M059J (cell line): ENCODE results near the gene ZNF562. TPM values are rescaled to one million over a fixed set of nuclear protein-coding genes. Genes with fewer than 3 reads are reported as not detected.

ENCODE experiments used
- DNase-seq: peaks from one replicate; pipeline ENCODE4 v3.0.0-alpha.2; 2012; ENCODE audit warnings: low read depth
- total RNA-seq: library from RNA; depleted of rRNA; stranded (reverse); fragments of >200 nt; shearing (Covaris generic); gene quantifications from 2 replicates; pipeline ENCODE4 v1.2.3, GENCODE V29; 2014; rRNA removed

ZNF562 gene
- total RNA-seq, 1 experiment from 2014 or later: 27.4 TPM

- no peak for DNase-seq
These were observed 30.4 kb downstream of the ZNF562 start for GRCh38 chr19:9644472-9644871.

- DNase-seq: no peak
These were observed 33.1 kb downstream of the ZNF562 start for GRCh38 chr19:9641810-9642209.

- DNase-seq: no peak
These were observed 33.9 kb downstream of the ZNF562 start for GRCh38 chr19:9640956-9641355.

GRCh38 chr19:9636018-9636417 lies 38.9 kb downstream of the ZNF562 start:
- no peak for DNase-seq

- no peak for DNase-seq
These were observed 47.0 kb downstream of the ZNF562 start for GRCh38 chr19:9627856-9628255.

GRCh38 chr19:9622531-9622930 lies 52.4 kb downstream of the ZNF562 start:
- DNase-seq: no peak

GRCh38 chr19:9621156-9622037 lies 53.5 kb downstream of the ZNF562 start, which contains the start of gene ZNF561:
Gene ZNF561 (minus strand): TSS chr19:9621232. CDS start chr19:9619456, 1,776 bp downstream.
- DNase-seq: peak; percentile 83

GRCh38 chr19:9620842-9621155 lies 54.1 kb downstream of the ZNF562 start:
- DNase-seq: no peak

- DNase-seq: no peak
These were observed 59.1 kb downstream of the ZNF562 start for GRCh38 chr19:9615844-9616243.

- DNase-seq: no peak
These were observed 64.3 kb downstream of the ZNF562 start for GRCh38 chr19:9610484-9611113.

- DNase-seq: no peak
These were observed 66.0 kb downstream of the ZNF562 start for GRCh38 chr19:9608912-9609311.

- peak; percentile 96 for DNase-seq
These were observed 77.9 kb downstream of the ZNF562 start for GRCh38 chr19:9597027-9597426.

Other genes starting within 250 kb of the ZNF562 start
- 16.0 and 17.2 TPM in 2 replicates for gene ZNF266, start 239.5 kb downstream of the ZNF562 start, total RNA-seq
- gene ZNF560, start 176.5 kb downstream of the ZNF562 start, total RNA-seq: 0.10 and 1.7 TPM in 2 replicates
- 4.2 and 8.9 TPM in 2 replicates for gene ZNF426, start 136.5 kb downstream of the ZNF562 start, total RNA-seq
- 12.7 and 19.0 TPM in 2 replicates for gene ZNF121, start 90.6 kb downstream of the ZNF562 start, total RNA-seq
- gene ZNF561, start 53.9 kb downstream of the ZNF562 start, total RNA-seq: 13.3 and 19.0 TPM in 2 replicates
- gene ZNF846, start 93.6 kb upstream of the ZNF562 start, total RNA-seq: 1.3 and 3.8 TPM in 2 replicates
- 23.2 and 24.4 TPM in 2 replicates for gene FBXL12, start 144.0 kb upstream of the ZNF562 start, total RNA-seq
- 601 and 1,151 TPM in 2 replicates for gene UBL5, start 152.8 kb upstream of the ZNF562 start, total RNA-seq
- gene PIN1, start 160.2 kb upstream of the ZNF562 start, total RNA-seq: 146 and 182 TPM in 2 replicates